Esophagus muscularis mucosa (tissue), 4 donors: ENCODE data around the gene MARVELD2.
"Not testable (repeated sequence)": the region's sequence is repeated elsewhere in the genome, so short reads cannot be mapped to it uniquely, and the experiment has no call there.

Experiments used
- EP300 ChIP-seq: sonication (generic); formaldehyde crosslinking; IDR thresholded peaks from one replicate; pipeline ENCODE4 v1.6.1; 2017; ENCODE audit warnings: antibody characterized with exemption
- POLR2A ChIP-seq: fragments of 450-650 bp; IDR thresholded peaks from one replicate; pipeline ENCODE4 v1.6.1; 2017; ENCODE audit warnings: antibody characterized with exemption, moderate library complexity, mild to moderate bottlenecking, low read depth
- TF ChIP-seq, protein P1 (sequence below), 3 experiments: fragments of 200-600 bp in 2 of 3; fragments of 450-650 bp in 1 of 3; sonication (generic) in 2 of 3; IDR thresholded peaks; one replicate each; pipeline ENCODE4 v1.5.1; 2017 to 2019; ENCODE audit warnings: antibody characterized with exemption in 3 of 3, mild to moderate bottlenecking in 2 of 3, moderate library complexity in 1 of 3

DNA sequence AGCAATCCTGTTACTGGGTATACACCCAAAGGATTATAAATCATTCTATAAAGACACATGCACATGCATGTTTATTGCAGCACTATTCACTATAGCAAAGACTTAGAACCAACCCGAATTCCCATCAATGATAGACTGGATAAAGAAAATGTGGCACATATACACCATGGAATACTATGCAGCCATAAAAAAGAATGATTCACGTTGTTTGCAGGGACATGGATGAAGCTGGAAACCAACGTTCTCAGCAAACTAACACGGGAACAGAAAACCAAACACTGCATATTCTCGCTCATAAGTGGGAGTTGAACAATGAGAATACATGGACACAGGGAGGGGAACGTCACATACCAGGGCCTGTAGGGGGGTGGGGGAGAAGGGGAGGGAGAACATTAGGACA is 56.6 kb downstream of the MARVELD2 start:
- not testable (repeated sequence) for TF ChIP-seq EP300, POLR2A
- TF ChIP-seq, protein P1, sequence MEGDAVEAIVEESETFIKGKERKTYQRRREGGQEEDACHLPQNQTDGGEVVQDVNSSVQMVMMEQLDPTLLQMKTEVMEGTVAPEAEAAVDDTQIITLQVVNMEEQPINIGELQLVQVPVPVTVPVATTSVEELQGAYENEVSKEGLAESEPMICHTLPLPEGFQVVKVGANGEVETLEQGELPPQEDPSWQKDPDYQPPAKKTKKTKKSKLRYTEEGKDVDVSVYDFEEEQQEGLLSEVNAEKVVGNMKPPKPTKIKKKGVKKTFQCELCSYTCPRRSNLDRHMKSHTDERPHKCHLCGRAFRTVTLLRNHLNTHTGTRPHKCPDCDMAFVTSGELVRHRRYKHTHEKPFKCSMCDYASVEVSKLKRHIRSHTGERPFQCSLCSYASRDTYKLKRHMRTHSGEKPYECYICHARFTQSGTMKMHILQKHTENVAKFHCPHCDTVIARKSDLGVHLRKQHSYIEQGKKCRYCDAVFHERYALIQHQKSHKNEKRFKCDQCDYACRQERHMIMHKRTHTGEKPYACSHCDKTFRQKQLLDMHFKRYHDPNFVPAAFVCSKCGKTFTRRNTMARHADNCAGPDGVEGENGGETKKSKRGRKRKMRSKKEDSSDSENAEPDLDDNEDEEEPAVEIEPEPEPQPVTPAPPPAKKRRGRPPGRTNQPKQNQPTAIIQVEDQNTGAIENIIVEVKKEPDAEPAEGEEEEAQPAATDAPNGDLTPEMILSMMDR (IDR thresholded peaks at IDR 0.05) = not testable (repeated sequence)
